Measurements from ENCODE around the gene LRRC8C. TPM values are rescaled to one million over a fixed set of nuclear protein-coding genes. Genes with fewer than 3 reads are reported as not detected.

LRRC8C gene
- total RNA-seq, 2 donors from 2014 or later: 8.4 to 14.4 TPM

- intact Hi-C loops (cut with DNase I): no loop called here
- peak; percentile 9 to 60 for ATAC-seq
- DNase-seq: no peak
Observed at GRCh38 chr1:89660224-89661061, 27.5 kb downstream of the LRRC8C start.

- DNase-seq: no peak
- intact Hi-C loops (cut with DNase I): no loop called here
- no peak for ATAC-seq
Observed at GRCh38 chr1:89665941-89666340, 33.0 kb downstream of the LRRC8C start.

- intact Hi-C loops (cut with DNase I): no loop called here
- ATAC-seq: no peak
- no peak for DNase-seq
Observed at GRCh38 chr1:89666640-89667039, 33.7 kb downstream of the LRRC8C start.

GRCh38 chr1:89667691-89668090 lies 34.8 kb downstream of the LRRC8C start:
- DNase-seq (no peak), ATAC-seq (no peak)
- intact Hi-C loops (cut with DNase I): no loop called here

GRCh38 chr1:89668961-89669360 lies 36.0 kb downstream of the LRRC8C start:
- no peak for DNase-seq
- intact Hi-C loops (cut with DNase I): no loop called here
- ATAC-seq: no peak

GRCh38 chr1:89669441-89669840 lies 36.5 kb downstream of the LRRC8C start:
- intact Hi-C loops (cut with DNase I): no loop called here
- ATAC-seq (peak in 1 of 2 donors; percentile 27), DNase-seq (no peak)

GRCh38 chr1:89670163-89670562 lies 37.2 kb downstream of the LRRC8C start:
- intact Hi-C loops (cut with DNase I): no loop called here
- no peak for DNase-seq
- ATAC-seq: peak in 1 of 2 donors; percentile 75

GRCh38 chr1:89670711-89671110 lies 37.8 kb downstream of the LRRC8C start:
- intact Hi-C loops (cut with DNase I): no loop called here
- ATAC-seq (no peak), DNase-seq (no peak)

GRCh38 chr1:89671775-89672488 lies 39.0 kb downstream of the LRRC8C start:
- ATAC-seq (no peak), DNase-seq (no peak)
- intact Hi-C loops (cut with DNase I): no loop called here

GRCh38 chr1:89672489-89673183 lies 39.7 kb downstream of the LRRC8C start:
- ATAC-seq (no peak), DNase-seq (no peak)
- intact Hi-C loops (cut with DNase I): no loop called here

GRCh38 chr1:89673251-89673650 lies 40.3 kb downstream of the LRRC8C start:
- intact Hi-C loops (cut with DNase I): no loop called here
- no peak for DNase-seq
- ATAC-seq: no peak

- DNase-seq (no peak), ATAC-seq (no peak)
Observed at GRCh38 chr1:89675677-89676076, 42.8 kb downstream of the LRRC8C start.

GRCh38 chr1:89681045-89681729 lies 48.3 kb downstream of the LRRC8C start:
- ATAC-seq: no peak

More at GRCh38 chr1:89675677-89676076, 42.8 kb downstream of the LRRC8C start:
- intact Hi-C loops (cut with DNase I): no loop called here

GRCh38 chr1:89682611-89683010 lies 49.7 kb downstream of the LRRC8C start:
- no peak for DNase-seq
- ATAC-seq: no peak
- intact Hi-C loops (cut with DNase I): no loop called here

More at GRCh38 chr1:89681045-89681729, 48.3 kb downstream of the LRRC8C start:
- intact Hi-C loops (cut with DNase I): no loop called here
- DNase-seq: no peak

GRCh38 chr1:89685461-89685860 lies 52.5 kb downstream of the LRRC8C start:
- intact Hi-C loops (cut with DNase I): no loop called here
- DNase-seq: no peak
- ATAC-seq: no peak

- intact Hi-C loops (cut with DNase I): no loop called here
- DNase-seq (no peak), ATAC-seq (no peak)
Observed at GRCh38 chr1:89686520-89686919, 53.6 kb downstream of the LRRC8C start.

- no peak for ATAC-seq
- intact Hi-C loops (cut with DNase I): no loop called here
- no peak for DNase-seq
Observed at GRCh38 chr1:89687254-89687653, 54.3 kb downstream of the LRRC8C start.

GRCh38 chr1:89688607-89689006 lies 55.7 kb downstream of the LRRC8C start:
- ATAC-seq (no peak), DNase-seq (no peak)
- intact Hi-C loops (cut with DNase I): no loop called here

GRCh38 chr1:89689234-89689633 lies 56.3 kb downstream of the LRRC8C start:
- no peak for DNase-seq
- intact Hi-C loops (cut with DNase I): no loop called here

More at GRCh38 chr1:89689234-89689633, 56.3 kb downstream of the LRRC8C start:
- no peak for ATAC-seq
